22Rv1 (cell line): ENCODE results near the gene ARMC6.

Source experiments
- CTCF ChIP-seq: fragments of 450-650 bp; IDR thresholded peaks from 2 replicates; pipeline ENCODE4 v1.5.1; 2017; ENCODE audit warnings: mild to moderate bottlenecking
- ZFX ChIP-seq: fragments of 450-650 bp; IDR thresholded peaks from 2 replicates; pipeline ENCODE4 v1.6.1; 2017; ENCODE audit warnings: antibody characterized with exemption, borderline replicate concordance

GRCh38 chr19:18998276-18998675, 35.1 kb upstream of the ARMC6 start:
- TF ChIP-seq CTCF, result no peak
- TF ChIP-seq ZFX, result no peak
